OCI-LY1 (cell line): Measurements from ENCODE around the gene SLC4A5.

ENCODE experiments used
- EZH2 ChIP-seq: fragments of 200-600 bp; sonication (generic), shearing (Covaris generic); IDR thresholded peaks from 2 replicates; pipeline ENCODE4 v1.8.0; 2017; ENCODE audit warnings: borderline replicate concordance, mixed run types, mild to moderate bottlenecking, antibody characterized with exemption, low read length, moderate library complexity, mixed read lengths
- TF ChIP-seq, protein P1 (sequence below): fragments of 200-600 bp; sonication (generic), shearing (Covaris generic); IDR thresholded peaks from 2 replicates; pipeline ENCODE4 v1.5.1; 2017; ENCODE audit warnings: mild to moderate bottlenecking, antibody characterized with exemption, low read length, moderate library complexity, mixed read lengths

DNA sequence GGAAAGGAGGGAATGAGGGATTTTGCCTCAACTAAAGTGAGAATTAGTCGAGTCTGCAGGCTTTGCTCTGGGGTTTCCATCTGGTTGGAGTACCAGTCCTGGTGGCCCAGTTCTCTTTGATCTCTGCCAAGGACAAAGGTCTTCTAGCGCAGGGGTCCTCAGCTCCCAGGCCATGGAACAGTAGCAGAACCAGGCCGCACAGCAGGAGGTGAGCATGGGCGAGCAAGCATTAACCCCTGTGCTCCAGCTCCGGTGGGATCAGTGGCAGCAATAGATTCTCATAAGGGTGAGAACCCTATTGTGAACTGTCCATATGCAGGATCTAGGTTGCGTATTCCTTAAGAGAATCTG is 120.9 kb downstream of the SLC4A5 start:
- TF ChIP-seq, protein P1, sequence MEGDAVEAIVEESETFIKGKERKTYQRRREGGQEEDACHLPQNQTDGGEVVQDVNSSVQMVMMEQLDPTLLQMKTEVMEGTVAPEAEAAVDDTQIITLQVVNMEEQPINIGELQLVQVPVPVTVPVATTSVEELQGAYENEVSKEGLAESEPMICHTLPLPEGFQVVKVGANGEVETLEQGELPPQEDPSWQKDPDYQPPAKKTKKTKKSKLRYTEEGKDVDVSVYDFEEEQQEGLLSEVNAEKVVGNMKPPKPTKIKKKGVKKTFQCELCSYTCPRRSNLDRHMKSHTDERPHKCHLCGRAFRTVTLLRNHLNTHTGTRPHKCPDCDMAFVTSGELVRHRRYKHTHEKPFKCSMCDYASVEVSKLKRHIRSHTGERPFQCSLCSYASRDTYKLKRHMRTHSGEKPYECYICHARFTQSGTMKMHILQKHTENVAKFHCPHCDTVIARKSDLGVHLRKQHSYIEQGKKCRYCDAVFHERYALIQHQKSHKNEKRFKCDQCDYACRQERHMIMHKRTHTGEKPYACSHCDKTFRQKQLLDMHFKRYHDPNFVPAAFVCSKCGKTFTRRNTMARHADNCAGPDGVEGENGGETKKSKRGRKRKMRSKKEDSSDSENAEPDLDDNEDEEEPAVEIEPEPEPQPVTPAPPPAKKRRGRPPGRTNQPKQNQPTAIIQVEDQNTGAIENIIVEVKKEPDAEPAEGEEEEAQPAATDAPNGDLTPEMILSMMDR: no peak
- no peak for TF ChIP-seq EZH2
